Fibroblast of skin of abdomen (primary cell): ENCODE results near the gene DLG2.
"Not testable (repeated sequence)": the region's sequence is repeated elsewhere in the genome, so short reads cannot be mapped to it uniquely, and the experiment has no call there.

ENCODE experiments used
- DNase-seq: peaks from one replicate; pipeline ENCODE4 v3.0.0-alpha.2; 2013

DLG2 gene

DNA sequence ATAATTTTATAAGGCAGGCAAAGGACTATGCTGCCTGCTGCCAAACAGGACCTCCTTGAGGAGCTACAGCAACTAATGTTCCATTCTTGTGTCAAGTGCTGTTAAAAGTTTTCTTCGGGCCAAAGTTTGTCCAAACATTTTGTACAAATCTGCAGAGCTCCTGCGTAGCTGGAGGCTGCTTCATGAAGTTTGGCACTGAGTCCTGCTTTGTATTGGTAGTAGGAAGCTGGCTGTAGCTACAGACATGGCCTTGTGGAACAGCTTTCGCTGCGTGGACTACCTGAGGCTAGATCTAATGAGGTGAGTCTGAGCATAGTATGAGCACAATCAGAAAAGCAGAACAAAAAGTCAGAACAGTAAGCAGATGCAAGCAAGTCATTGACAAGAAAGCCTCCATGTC lies 528.1 kb downstream of the DLG2 start:
- no peak for DNase-seq

DNA sequence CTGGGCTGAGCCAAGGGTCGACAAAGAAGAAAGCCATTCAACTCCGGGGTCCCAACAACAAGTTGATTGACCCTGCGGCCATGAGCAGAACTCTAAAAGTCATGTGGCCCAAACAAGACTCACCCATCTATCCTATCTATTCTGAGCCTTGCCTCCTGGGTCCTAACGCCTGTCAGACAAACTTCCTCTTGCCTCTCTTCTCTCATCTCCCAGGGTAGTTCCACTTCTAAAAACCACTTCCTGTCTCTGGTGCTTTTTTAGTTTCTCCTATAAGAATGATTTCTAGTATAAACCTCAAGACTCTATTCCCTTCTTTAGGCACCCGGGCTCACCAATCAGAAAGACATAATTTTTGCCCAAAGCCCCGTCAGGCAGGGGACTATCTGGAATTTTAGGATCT lies 530.2 kb downstream of the DLG2 start:
- no peak for DNase-seq

GRCh38 chr11:85095239-85095638 lies 531.9 kb downstream of the DLG2 start:
- DNase-seq, result no peak

DNA sequence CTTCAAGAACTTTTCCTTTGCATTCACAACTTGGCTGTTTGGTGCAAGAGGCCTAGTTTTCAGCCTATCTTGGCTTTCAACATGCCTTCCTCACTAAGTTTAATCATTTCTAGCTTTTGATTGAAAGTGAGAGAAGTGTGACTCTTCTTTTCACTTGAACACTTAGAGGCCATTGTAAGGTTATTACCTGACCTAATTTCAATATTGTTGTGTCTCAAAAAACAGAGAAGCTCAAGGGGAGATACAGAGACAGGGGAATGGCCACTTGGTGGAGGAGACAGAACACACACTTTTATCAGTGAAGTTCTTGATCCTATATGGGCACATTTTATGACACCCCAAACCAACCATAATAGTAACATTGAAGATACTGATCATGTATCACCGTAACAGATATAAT lies 532.3 kb downstream of the DLG2 start:
- DNase-seq, result no peak

DNA sequence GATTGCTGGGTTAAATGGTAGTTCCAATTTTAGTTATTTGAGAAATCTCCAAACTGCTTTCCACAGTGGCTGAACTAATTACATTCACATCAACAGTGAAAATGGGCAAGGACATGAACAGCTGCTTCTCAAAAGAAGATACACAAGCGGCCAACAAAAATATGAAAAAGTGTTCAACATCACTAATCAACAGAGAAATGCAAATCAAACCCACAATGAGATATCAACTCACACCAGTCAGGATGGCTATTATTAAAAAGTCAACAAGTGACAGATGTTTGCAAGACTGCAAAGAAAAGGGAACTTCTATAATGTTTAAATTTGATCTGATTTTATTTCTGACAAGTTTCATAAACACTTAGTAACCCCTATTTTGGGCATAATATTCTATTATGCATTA lies 537.5 kb downstream of the DLG2 start:
- no peak for DNase-seq

GRCh38 chr11:85088286-85088685 lies 538.9 kb downstream of the DLG2 start:
- DNase-seq, result peak; percentile 46

- DNase-seq, result peak; percentile 67
Observed at GRCh38 chr11:85086504-85087284, 540.5 kb downstream of the DLG2 start.

GRCh38 chr11:85076535-85077330 lies 550.4 kb downstream of the DLG2 start:
- DNase-seq, result peak; percentile 71

DNA sequence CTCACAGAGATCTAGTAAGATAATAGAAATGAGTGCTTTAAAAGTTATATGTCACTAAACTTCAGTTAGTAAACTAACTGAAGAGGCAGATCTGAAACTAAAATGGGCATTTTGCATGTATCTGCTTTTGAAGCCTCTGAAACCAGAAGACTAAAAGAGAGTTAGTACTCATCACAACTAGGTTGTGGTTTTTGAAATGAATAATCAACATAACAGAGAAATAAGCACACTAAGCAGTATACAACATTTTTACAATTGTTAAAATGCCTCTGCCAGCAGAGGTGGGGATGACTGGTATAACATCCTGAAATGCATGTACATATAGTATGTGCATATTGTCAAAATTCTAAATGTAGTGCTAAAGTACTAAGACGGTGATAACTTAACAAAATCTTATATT lies 564.5 kb downstream of the DLG2 start:
- DNase-seq, result no peak

- DNase-seq, result peak; percentile 18
Observed at GRCh38 chr11:85052636-85053035, 574.5 kb downstream of the DLG2 start.

- no peak for DNase-seq
Observed at GRCh38 chr11:85048801-85049200, 578.3 kb downstream of the DLG2 start.

- DNase-seq, result no peak
Observed at GRCh38 chr11:85045716-85046115, 581.4 kb downstream of the DLG2 start.

- DNase-seq, result no peak
Observed at GRCh38 chr11:85044911-85045310, 582.2 kb downstream of the DLG2 start.

DNA sequence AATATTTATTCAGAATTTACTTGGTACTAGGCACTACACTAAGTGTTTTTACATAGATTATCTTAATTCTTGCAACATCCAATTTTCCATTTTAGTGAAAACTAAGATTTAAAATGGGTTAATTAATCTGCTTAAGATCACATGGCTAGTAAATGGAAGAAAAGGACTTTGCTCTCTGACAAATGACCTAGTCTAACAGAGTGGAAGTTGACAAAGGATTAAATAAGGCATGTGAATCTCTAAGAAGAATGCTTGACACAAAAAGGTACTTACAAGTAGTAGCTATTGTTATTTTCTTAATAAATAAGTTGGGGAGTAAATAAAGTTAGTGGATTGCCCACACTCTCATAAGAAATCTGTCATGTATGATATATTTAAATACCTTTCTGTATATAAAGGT lies 584.8 kb downstream of the DLG2 start:
- no peak for DNase-seq

GRCh38 chr11:85040166-85040565 lies 587.0 kb downstream of the DLG2 start:
- DNase-seq, result no peak

- DNase-seq, result peak; percentile 17
Observed at GRCh38 chr11:85029964-85030363, 597.2 kb downstream of the DLG2 start.

- DNase-seq, result no peak
Observed at GRCh38 chr11:85028329-85029101, 598.6 kb downstream of the DLG2 start.

- no peak for DNase-seq
Observed at GRCh38 chr11:85027346-85027745, 599.8 kb downstream of the DLG2 start.

- DNase-seq, result peak; percentile 25
Observed at GRCh38 chr11:85021058-85021457, 606.1 kb downstream of the DLG2 start.

GRCh38 chr11:84993386-84993785 lies 633.8 kb downstream of the DLG2 start:
- DNase-seq, result peak; percentile 8

DNA sequence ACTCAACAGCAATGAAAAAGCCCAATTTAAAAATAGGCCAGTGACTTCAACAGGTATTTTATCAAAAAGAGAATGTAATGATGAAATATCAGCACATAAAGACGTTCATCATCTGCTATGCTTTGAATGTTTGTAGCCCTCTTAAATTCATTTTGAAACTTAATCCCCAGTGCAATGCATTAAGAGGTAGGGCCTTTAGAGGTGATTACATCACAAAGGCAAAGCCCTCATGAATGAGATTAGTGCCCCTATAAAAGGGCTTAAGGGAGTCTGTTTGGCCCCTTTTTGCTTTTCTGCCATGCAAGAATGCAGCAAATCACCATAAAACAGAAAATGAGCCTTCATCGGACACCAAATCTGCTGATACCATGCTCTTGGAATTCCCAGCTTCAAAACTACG lies 637.0 kb downstream of the DLG2 start:
- no peak for DNase-seq

DNA sequence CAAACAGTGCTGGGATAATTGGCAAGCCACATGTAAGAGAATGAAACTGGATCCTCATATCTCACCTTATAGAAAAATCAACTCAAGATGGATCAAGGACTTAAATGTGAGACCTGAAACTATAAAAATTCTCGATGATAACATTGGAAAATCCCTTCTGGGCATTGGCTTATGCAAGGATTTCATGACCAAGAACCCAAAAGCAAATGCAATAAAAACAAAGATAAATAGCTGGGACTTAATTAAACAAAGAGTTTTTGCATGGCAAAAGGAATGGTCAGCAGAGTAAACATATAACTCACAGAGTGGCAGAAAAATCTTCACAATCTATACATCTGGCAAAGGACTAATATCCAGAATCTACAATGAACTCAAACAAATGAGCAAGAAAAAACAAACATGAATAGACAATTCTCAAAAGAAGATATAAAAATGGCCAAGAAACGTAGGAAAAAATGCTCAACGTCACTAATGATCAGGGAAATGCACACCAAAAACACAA lies 639.4 kb downstream of the DLG2 start:
- DNase-seq, result not testable (repeated sequence)

GRCh38 chr11:84981301-84981700 lies 645.8 kb downstream of the DLG2 start:
- peak; percentile 20 for DNase-seq
